ENCODE measurements around the gene SEC61B. TPM values are rescaled to one million over a fixed set of nuclear protein-coding genes. Genes with fewer than 3 reads are reported as not detected.

SEC61B gene
- total and polyA plus RNA-seq, 10 of the 15 experiments (the other 5 are each of a cell fraction or from before 2014, with no cell fraction given), result 108 to 747 (median 301) TPM

DNA sequence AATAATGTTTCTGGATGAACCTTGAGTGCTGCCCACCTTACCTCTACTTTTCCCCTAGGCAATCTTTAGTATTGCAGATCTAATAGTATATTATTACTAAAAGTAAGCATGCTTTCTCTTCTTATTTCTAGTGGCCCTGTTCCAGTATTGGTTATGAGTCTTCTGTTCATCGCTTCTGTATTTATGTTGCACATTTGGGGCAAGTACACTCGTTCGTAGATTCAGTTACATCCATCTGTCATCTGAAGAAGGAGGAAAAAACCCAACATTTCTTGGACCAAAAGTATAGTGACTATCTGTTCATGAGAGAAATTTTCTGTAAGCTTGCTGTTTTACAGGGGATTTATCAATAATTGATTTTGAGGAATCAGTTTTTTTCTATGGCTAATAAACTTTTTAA lies 8.1 kb downstream of the SEC61B start:
- H2AFZ ChIP-seq (ENCODE audit: control insufficient read depth, low read depth, low read length), result no peak overlapping the region
- ChIA-PET SMC1A (ENCODE audit: uncharacterized antibody, unreplicated experiment) (interaction anchor here (2.7 to 9.0 kb wide), 5 partner anchors 7 to 286 kb away, joined by 13 to 143 read pairs (median 43); partner anchors contain the start of genes ALG2 and SEC61B), RAD21 (ENCODE audit: unreplicated experiment) (interaction anchor here (5.9 kb wide), 1 partner anchor 44 kb away, joined by 80 read pairs; no protein-coding TSS in a partner anchor), POLR2A (no interaction called here), CTCF (interaction anchor here (1.3 to 6.3 kb wide), 9 partner anchors 10 to 69 kb away, joined by 3 to 160 read pairs (median 47); no protein-coding TSS in a partner anchor)
- H3K4me3 ChIP-seq, result no peak overlapping the region
- no TSS peak for BruUV-seq (replicated peaks)
- no peak overlapping the region for H3K27ac ChIP-seq (ENCODE audit: control insufficient read depth, insufficient read depth)
- H3K27me3 ChIP-seq (replicated peaks in 1 of 2; ENCODE audit: control insufficient read depth in 2 of 2, insufficient read depth in 2 of 2, low read length in 1 of 2), result no peaks in the 10 kb centered on the region
- H3K4me1 ChIP-seq (ENCODE audit: control insufficient read depth, insufficient read depth, low read length), result peaks cover 13% of the 10 kb centered on the region
- H3K4me2 ChIP-seq (ENCODE audit: control insufficient read depth, insufficient read depth), result no peak overlapping the region
- ATAC-seq, result no peak
- no peak for DNase-seq (ENCODE audit: low read depth, low spot score)
- H3K9me3 ChIP-seq (replicated peaks; ENCODE audit: control insufficient read depth, insufficient read depth, low read length), result no peaks in the 10 kb centered on the region
- FAIRE-seq, result no peak
- H4K20me1 ChIP-seq (ENCODE audit: control insufficient read depth, insufficient read depth), result no peaks in the 10 kb centered on the region
- in situ Hi-C loops (cut with MboI), result no loop called here
- 75% methylated on average over 3 of the region's 3 CpGs for WGBS (ENCODE audit: insufficient coverage, insufficient replicate concordance, low lambda C conversion rate, missing lambda C conversion rate)
- H3K79me2 ChIP-seq (ENCODE audit: control insufficient read depth, insufficient read depth, low read length), result peaks cover 25% of the 10 kb centered on the region
- peaks cover 7 to 19% of the 10 kb centered on the region in 2 experiments for H3K36me3 ChIP-seq (ENCODE audit: control insufficient read depth in 2 of 2, insufficient read depth in 2 of 2, low read length in 1 of 2)
- intact Hi-C loops (cut with micrococcal nuclease; ENCODE audit: unreplicated experiment), result no loop called here
- TF ChIP-seq IRF5 (IDR thresholded peaks at IDR 0.05; ENCODE audit: borderline replicate concordance), result no peak
- peak; percentile 3; the same call in 1 of the 2 replicates for TF ChIP-seq POLR2AphosphoS5 (IDR thresholded peaks at IDR 0.05; ENCODE audit: low read length)
- no peak overlapping the region for H3K9ac ChIP-seq (ENCODE audit: control insufficient read depth, insufficient read depth, low read length)

DNA sequence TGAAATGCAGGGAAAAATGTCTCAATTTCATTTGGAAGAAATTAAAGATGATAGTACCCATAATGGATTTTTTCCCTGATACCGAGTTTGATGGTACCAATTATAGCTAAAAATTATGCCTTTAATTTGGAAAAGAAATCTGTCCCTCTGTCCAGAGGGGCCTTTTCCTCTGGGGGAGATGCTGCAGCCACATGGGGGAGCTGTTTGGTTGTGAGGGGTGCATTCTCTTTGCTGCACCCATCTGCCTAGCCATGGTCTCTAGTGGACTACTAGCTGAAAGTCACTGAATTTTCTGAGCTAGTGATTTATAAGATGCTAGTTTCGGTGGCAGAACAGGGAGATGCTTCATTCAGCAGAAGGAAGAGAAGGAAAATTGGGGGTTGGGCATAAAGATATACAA lies 9.6 kb downstream of the SEC61B start:
- Histone ChIP-seq H3K4me2 (ENCODE audit: control insufficient read depth, insufficient read depth) (no peak overlapping the region), H3K4me1 (ENCODE audit: control insufficient read depth, insufficient read depth, low read length) (peaks cover 26% of the 10 kb centered on the region), H2AFZ (ENCODE audit: control insufficient read depth, low read depth, low read length) (no peak overlapping the region), H3K4me3 (no peak overlapping the region), H3K27ac (ENCODE audit: control insufficient read depth, insufficient read depth) (no peak overlapping the region), H3K79me2 (ENCODE audit: control insufficient read depth, insufficient read depth, low read length) (peaks cover 10% of the 10 kb centered on the region), H3K27me3 (replicated peaks in 1 of 2; ENCODE audit: control insufficient read depth in 2 of 2, insufficient read depth in 2 of 2, low read length in 1 of 2) (no peaks in the 10 kb centered on the region), H4K20me1 (ENCODE audit: control insufficient read depth, insufficient read depth) (no peaks in the 10 kb centered on the region), H3K9me3 (replicated peaks; ENCODE audit: control insufficient read depth, insufficient read depth, low read length) (no peaks in the 10 kb centered on the region), H3K9ac (ENCODE audit: control insufficient read depth, insufficient read depth, low read length) (no peak overlapping the region), H3K36me3 (ENCODE audit: control insufficient read depth in 2 of 2, insufficient read depth in 2 of 2, low read length in 1 of 2) (peaks cover 5 to 14% of the 10 kb centered on the region in 2 experiments; a peak in 2 of 4 replicates)
- DNase-seq (ENCODE audit: low read depth, low spot score) (peak; percentile 25), ATAC-seq (peak; percentile 53), FAIRE-seq (no peak)
- WGBS (ENCODE audit: insufficient coverage, insufficient replicate concordance, low lambda C conversion rate, missing lambda C conversion rate), result 43% methylated on average over 2 of the region's 2 CpGs
- ChIA-PET RAD21 (ENCODE audit: unreplicated experiment) (interaction anchor here (0.6 to 7.5 kb wide), 51 partner anchors 8 to 1120 kb away, joined by 3 to 98 read pairs (median 4); partner anchors contain the start of genes ALG2, NR4A3 and SEC61B), CTCF (interaction anchor here (0.7 to 6.3 kb wide), 80 partner anchors 9 to 1364 kb away, joined by 3 to 160 read pairs (median 5); partner anchors contain the start of genes ALG2, NR4A3 and SEC61B), SMC1A (ENCODE audit: uncharacterized antibody, unreplicated experiment) (interaction anchor here (0.7 to 9.0 kb wide), 55 partner anchors 9 to 1096 kb away, joined by 3 to 143 read pairs (median 5); partner anchors contain the start of genes ALG2 and SEC61B), POLR2A (interaction anchor here (0.6 to 5.6 kb wide), 14 partner anchors 10 to 751 kb away, joined by 3 to 51 read pairs (median 4); partner anchors contain the start of genes ALG2 and SEC61B)
- no TSS peak for BruUV-seq (replicated peaks)
- in situ Hi-C loops (cut with MboI) (no loop called here), intact Hi-C loops (cut with micrococcal nuclease; ENCODE audit: unreplicated experiment) (no loop called here)
- TF ChIP-seq RAD51 (IDR thresholded peaks at IDR 0.05), result no peak
- TF ChIP-seq ATF3 (IDR thresholded peaks at IDR 0.05; ENCODE audit: borderline replicate concordance, extremely low read depth, low read depth, low read length), result no peak
- TF ChIP-seq MXI1 (IDR thresholded peaks at IDR 0.05; ENCODE audit: low read depth, low read length), result no peak
- TF ChIP-seq RUNX3 (IDR thresholded peaks at IDR 0.05; ENCODE audit: low read length), result peak; percentile 30; the same call in 1 of the 2 replicates
- no peak for TF ChIP-seq KAT2A (conservative IDR thresholded peaks at IDR 0.05; ENCODE audit: control insufficient read depth, low read depth, low read length)
- TF ChIP-seq POLR2AphosphoS5 (IDR thresholded peaks at IDR 0.05; ENCODE audit: low read length), result peak; percentile 71
- no peak for TF ChIP-seq PKNOX1 (IDR thresholded peaks at IDR 0.05)

Data from GM12878 (cell line).